Adrenal gland (tissue), 5 donors: ENCODE results near the gene ZNF217.

Source experiments
- CTCF ChIP-seq, 6 experiments: fragments of 450-650 bp in 4 of 6; fragments of 200-600 bp in 2 of 6; sonication (generic) in 1 of 6; IDR thresholded peaks; 1 replicate in 5 of 6; 2 replicates in 1 of 6; pipeline versions ENCODE4 v1.5.1 to v1.8.0; 2016 to 2021; ENCODE audit warnings: antibody characterized with exemption in 6 of 6, mild to moderate bottlenecking in 2 of 6, moderate library complexity in 1 of 6
- POLR2A ChIP-seq, 2 donors: fragments of 450-650 bp; IDR thresholded peaks; one replicate each; pipeline ENCODE4 v1.6.1; 2017; ENCODE audit warnings: antibody characterized with exemption in 2 of 2, mild to moderate bottlenecking in 2 of 2, moderate library complexity in 1 of 2
- donor health status: DM: no; HTN: no; CAD: no.

DNA sequence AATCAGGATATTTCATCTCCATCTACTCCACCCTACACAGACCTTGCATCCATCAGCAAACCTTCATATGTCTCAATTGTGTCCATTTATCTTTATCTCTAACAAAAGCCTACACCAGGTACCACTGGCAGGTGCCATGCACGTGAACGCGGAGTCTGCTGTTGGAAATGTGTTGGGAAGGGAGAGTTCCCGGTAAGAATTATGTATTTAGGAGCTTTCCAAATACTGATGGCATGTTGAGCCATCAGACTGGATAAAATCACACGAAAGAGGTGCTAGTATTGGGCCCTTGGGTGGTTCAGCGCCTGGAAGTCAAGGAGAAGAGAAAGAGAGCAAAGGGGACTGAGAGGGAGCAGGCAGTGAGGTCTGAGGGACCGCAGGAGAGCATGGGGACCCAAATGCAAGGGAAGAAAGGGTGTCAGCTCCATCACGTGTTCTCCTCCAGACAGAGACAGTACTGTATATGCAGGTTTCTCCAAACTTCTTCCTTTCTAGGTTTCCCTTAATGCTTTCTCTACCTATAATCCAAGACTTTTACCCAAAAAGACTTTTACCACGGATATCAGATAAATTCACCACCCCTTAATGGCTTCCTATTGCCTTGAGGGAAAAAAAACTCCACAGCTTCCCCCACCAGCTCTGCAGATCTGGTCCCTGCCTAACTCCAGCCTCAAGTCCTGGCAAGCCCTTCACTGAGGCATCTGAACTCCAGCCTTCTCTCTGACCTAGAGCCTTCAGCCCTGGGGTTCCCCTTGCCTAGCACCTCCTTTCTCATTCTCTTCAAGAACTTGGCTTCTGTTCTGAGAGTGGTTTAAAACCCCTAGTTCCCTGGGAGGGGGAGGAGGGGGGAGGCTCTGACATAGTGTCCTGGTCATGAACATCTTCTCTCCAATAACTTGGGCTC is 4.8 kb upstream of the ZNF217 start:
- no peak for TF ChIP-seq CTCF (IDR thresholded peaks at IDR 0.05)
- no peak for TF ChIP-seq POLR2A (IDR thresholded peaks at IDR 0.05)
